Panc1 (cell line): ENCODE measurements around the gene SARDH.

Experiments used
- CTCF ChIP-seq: fragments of 450-650 bp; IDR thresholded peaks from 2 replicates; pipeline ENCODE4 v1.5.1; 2017; ENCODE audit warnings: mild to moderate bottlenecking
- POLR2AphosphoS5 ChIP-seq: IDR thresholded peaks from 2 replicates; pipeline ENCODE4 v1.6.1; 2012; ENCODE audit warnings: mild to moderate bottlenecking, low read depth, low read length, moderate library complexity
- REST ChIP-seq, 2 experiments: IDR thresholded peaks; 2 replicates each; pipeline ENCODE4 v1.6.1; 2011 to 2012; ENCODE audit warnings: low read depth in 2 of 2, control low read depth in 1 of 2, low read length in 1 of 2, mild to moderate bottlenecking in 1 of 2, moderate library complexity in 1 of 2; ENCODE audit not compliant: insufficient read depth in 1 of 2
- SIN3A ChIP-seq: IDR thresholded peaks from 2 replicates; pipeline ENCODE4 v1.6.1; 2012; ENCODE audit warnings: low read depth, mild to moderate bottlenecking, low read length, moderate library complexity, borderline replicate concordance; ENCODE audit not compliant: insufficient read depth

- TF ChIP-seq CTCF (no peak), POLR2AphosphoS5 (no peak), SIN3A (no peak), REST (IDR thresholded peaks at IDR 0.05; ENCODE audit: insufficient read depth in 1 of 2, low read depth in 2 of 2, low read length in 1 of 2) (no peak)
Measured at GRCh38 chr9:133777068-133777791, 39.1 kb upstream of the SARDH start.
